Measurements from ENCODE around the gene GNE. TPM values are rescaled to one million over a fixed set of nuclear protein-coding genes. Genes with fewer than 3 reads are reported as not detected.

The GNE gene
- total and polyA plus RNA-seq, 2 of the 8 experiments (the other 6 are each of a cell fraction or from before 2014, with no cell fraction given), result 5.1 to 11.1 TPM

DNA sequence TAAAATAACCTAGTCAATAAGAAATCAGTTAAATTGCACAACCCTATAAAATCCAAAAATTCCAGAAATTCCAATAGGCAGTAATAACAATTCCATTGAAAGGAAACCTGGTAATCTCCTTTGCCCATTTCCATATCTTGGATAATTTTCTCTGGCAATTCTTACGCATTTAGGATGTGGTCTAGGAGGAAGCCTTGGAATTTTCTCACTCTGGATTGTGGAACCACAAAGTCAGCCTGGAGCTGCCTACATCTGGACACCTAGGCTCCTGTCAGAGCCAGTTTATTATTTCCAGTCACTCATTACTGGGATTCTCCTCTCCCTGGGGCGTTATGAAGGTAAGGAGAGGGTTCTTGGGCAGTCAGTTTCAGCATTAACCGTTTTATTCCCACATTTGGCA, 40.3 kb upstream of the GNE start:
- Histone ChIP-seq H2AFZ (ENCODE audit: low read length) (no peak overlapping the region), H3K27me3 (replicated peaks in 1 of 4; ENCODE audit: control insufficient read depth in 3 of 4, extremely low read depth in 1 of 4, insufficient read depth in 3 of 4, low read length in 3 of 4) (no peaks in the 10 kb centered on the region), H3K14ac (ENCODE audit: insufficient read length) (no peak overlapping the region), H2BK15ac (ENCODE audit: low read length) (no peak overlapping the region), H3K18ac (ENCODE audit: extremely low read depth, low read length) (no peak overlapping the region), H3K79me2 (ENCODE audit: control insufficient read depth in 1 of 2, insufficient read depth in 2 of 2, low read length in 2 of 2) (no peaks in the 10 kb centered on the region), H3K23ac (ENCODE audit: insufficient read length) (no peak overlapping the region), H3K4me2 (ENCODE audit: insufficient read depth in 1 of 2, low read depth in 2 of 2, low read length in 2 of 2) (no peak overlapping the region), H4K91ac (replicated peaks; ENCODE audit: insufficient read length, low read length) (no peak overlapping the region), H3K4me1 (replicated peaks in 1 of 4; ENCODE audit: control insufficient read depth in 3 of 4, insufficient read depth in 4 of 4, low read length in 3 of 4) (no peaks in the 10 kb centered on the region), H3K56ac (replicated peaks; ENCODE audit: insufficient read length, low read depth, low read length) (no peak overlapping the region), H3K9me3 (ENCODE audit: insufficient read depth in 2 of 2, low read depth in 1 of 2, low read length in 1 of 2) (no peaks in the 10 kb centered on the region), H4K20me1 (replicated peaks in 1 of 2; ENCODE audit: control insufficient read depth in 1 of 2, insufficient read depth in 2 of 2, low read length in 2 of 2) (no peaks in the 10 kb centered on the region), H3K79me1 (ENCODE audit: low read depth, low read length) (no peaks in the 10 kb centered on the region), H3K23me2 (ENCODE audit: low read depth, low read length) (no peaks in the 10 kb centered on the region), H3K4me3 (ENCODE audit: extremely low read depth in 1 of 4, insufficient read depth in 2 of 4, low read depth in 3 of 4, low read length in 4 of 4) (no peak overlapping the region), H2BK120ac (replicated peaks; ENCODE audit: low read depth, low read length) (no peak overlapping the region), H3K4ac (replicated peaks; ENCODE audit: insufficient read length, low read depth, low read length) (no peak overlapping the region), H2BK5ac (ENCODE audit: low read depth, low read length) (no peak overlapping the region), H3K9ac (replicated peaks in 1 of 4; ENCODE audit: extremely low read depth in 1 of 4, low read depth in 3 of 4, low read length in 3 of 4) (no peak overlapping the region), H3K27ac (ENCODE audit: low read depth, low read length) (no peak overlapping the region), H2BK12ac (ENCODE audit: low read depth, low read length) (no peak overlapping the region), H4K8ac (ENCODE audit: extremely low read depth, insufficient read depth, low read length) (no peak overlapping the region), H3K36me3 (ENCODE audit: control insufficient read depth in 2 of 4, insufficient read depth in 4 of 4, low read length in 3 of 4) (no peaks in the 10 kb centered on the region), H2BK20ac (ENCODE audit: low read length) (no peak overlapping the region), H2AK5ac (ENCODE audit: low read depth, low read length) (no peak overlapping the region), H4K5ac (ENCODE audit: insufficient read length, low read depth, low read length) (no peak overlapping the region)
- FAIRE-seq, result no peak
- WGBS, 2 experiments (ENCODE audit: extremely low coverage in 1 of 2, insufficient coverage in 1 of 2, insufficient read length in 1 of 2, insufficient replicate concordance in 2 of 2, low coverage in 1 of 2, low lambda C conversion rate in 2 of 2, missing lambda C conversion rate in 1 of 2), result 90% methylated on average over 3 of the region's 3 CpGs; no CpG with 5 or more reads in 1 of the 2 experiments
- CTCF ChIA-PET (ENCODE audit: partially characterized antibody), result no interaction called here
- TF ChIP-seq CTBP2 (IDR thresholded peaks at IDR 0.05; ENCODE audit: borderline replicate concordance, insufficient read depth, insufficient read length, low read length) (no peak), BRCA1 (IDR thresholded peaks at IDR 0.05; ENCODE audit: low read depth, low read length) (no peak), POLR2AphosphoS5 (IDR thresholded peaks at IDR 0.05; ENCODE audit: low read depth, low read length) (no peak), SIN3A (conservative IDR thresholded peaks at IDR 0.05 in 1 of 2, IDR thresholded peaks at IDR 0.05 in 1 of 2; ENCODE audit: low read depth in 1 of 2, low read length in 2 of 2) (no peak), FOSL1 (IDR thresholded peaks at IDR 0.05; ENCODE audit: insufficient read depth, low read depth, low read length) (no peak)
- TF ChIP-seq, protein P1, sequence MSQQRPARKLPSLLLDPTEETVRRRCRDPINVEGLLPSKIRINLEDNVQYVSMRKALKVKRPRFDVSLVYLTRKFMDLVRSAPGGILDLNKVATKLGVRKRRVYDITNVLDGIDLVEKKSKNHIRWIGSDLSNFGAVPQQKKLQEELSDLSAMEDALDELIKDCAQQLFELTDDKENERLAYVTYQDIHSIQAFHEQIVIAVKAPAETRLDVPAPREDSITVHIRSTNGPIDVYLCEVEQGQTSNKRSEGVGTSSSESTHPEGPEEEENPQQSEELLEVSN (IDR thresholded peaks at IDR 0.05), result no peak
- POLR2A ChIA-PET (ENCODE audit: partially characterized antibody), result no interaction called here
- DNase-seq (ENCODE audit: low read depth in 1 of 2, low spot score in 2 of 2), result no peak

Measured in H1 (cell line).